Right cardiac atrium (tissue), 5 donors: ENCODE results near the gene CDH2. TPM values are rescaled to one million over a fixed set of nuclear protein-coding genes. Genes with fewer than 3 reads are reported as not detected.

Source experiments
- ATAC-seq, 2 donors: fragments of 200-7000 bp; cut with Tn5 transposase; one replicate each; pipeline versions ENCODE4 v1.8.0 to v1.9.1; 2020; ENCODE audit warnings: moderate library complexity in 2 of 2, mild to moderate bottlenecking in 1 of 2
- DNase-seq, 3 donors: peaks; one replicate each; pipeline ENCODE4 v3.0.0-alpha.2; 2020
- H3K27ac ChIP-seq: one replicate; pipeline ENCODE4 v1.5.1; 2013; ENCODE audit warnings: mild to moderate bottlenecking, low read length, control low read depth, moderate library complexity
- H3K27me3 ChIP-seq: one replicate; pipeline ENCODE4 v1.6.1; 2013; ENCODE audit not compliant: control insufficient read depth, insufficient read depth
- H3K4me1 ChIP-seq: one replicate; pipeline ENCODE4 v1.6.1; 2013; ENCODE audit warnings: low read length; ENCODE audit not compliant: control insufficient read depth, insufficient read depth
- H3K4me3 ChIP-seq: one replicate; pipeline ENCODE4 v1.5.1; 2013; ENCODE audit warnings: low read length, control low read depth
- H3K9me3 ChIP-seq: one replicate; pipeline ENCODE4 v1.6.1; 2013; ENCODE audit warnings: low read length; ENCODE audit not compliant: control insufficient read depth
- WGBS: extraction: QIAGEN DNeasy Blood & Tissue Kit; methylation state at CpG from one replicate; pipeline ENCODE4 v1.1.7; 2013; 5-methylcytosine and 5-hydroxymethylcytosine counted together
- intact Hi-C, 4 donors: fragments of 100-400 bp; cut with DNase I; formaldehyde crosslinking; loops; one replicate each; pipeline versions ENCODE4 v1.11.0 to v1.14.0; 2022 to 2023
- polyA plus RNA-seq: library from polyadenylated mRNA; stranded (reverse); fragments of 200-250 nt; gene quantifications from one replicate; pipeline ENCODE4 v1.2.3, GENCODE V29; 2013
- total RNA-seq, 4 donors: library from RNA; stranded (reverse); fragmentation: NEBNext Ultra II Directional; extraction: Animal tissue kit (Norgen Biotek cat#: 25700); gene quantifications; one replicate each; pipeline ENCODE4 v1.2.1, GENCODE V29; 2021
- donor health status: healthy with polysubstance abuse.
- donor health status: DM: no; HTN: yes; CAD: no.
- donor health status: DM: no; HTN: no; CAD: no.
- donor health status: DM: no; HTN: yes; CAD: no; lungs with severe emphysema.
- donor health status: DM: yes; HTN: yes; CAD: no.

Gene CDH2
- total and polyA plus RNA-seq, 5 donors = 75.6 to 338 (median 233) TPM

- Histone ChIP-seq H3K27ac (peak overlapping the region; percentile 48), H3K4me3 (no peak overlapping the region), H3K9me3 (no peaks in the 10 kb centered on the region), H3K4me1 (no peaks in the 10 kb centered on the region), H3K27me3 (no peaks in the 10 kb centered on the region)
- DNase-seq (no peak), ATAC-seq (peak; percentile 58 to 74)
- intact Hi-C loops = no loop called here
- 63% methylated on average over 4 of the region's 4 CpGs for whole genome bisulfite sequencing
These were observed 6.6 kb upstream of the CDH2 start for GRCh38 chr18:28183418-28184078.

- no peaks in the 10 kb centered on the region for H3K27me3 ChIP-seq
- no peak for ATAC-seq
- intact Hi-C loops = no loop called here
- H3K9me3 ChIP-seq = no peaks in the 10 kb centered on the region
- no peak overlapping the region for H3K27ac ChIP-seq
- H3K4me3 ChIP-seq = no peak overlapping the region
- DNase-seq = no peak
- WGBS = 76% methylated on average over 2 of the region's 2 CpGs
- H3K4me1 ChIP-seq = no peaks in the 10 kb centered on the region
These were observed 4.7 kb upstream of the CDH2 start for GRCh38 chr18:28181616-28182015.

- DNase-seq = no peak
- 31% methylated on average over 6 of the region's 6 CpGs for WGBS
- Histone ChIP-seq H3K27me3 (no peaks in the 10 kb centered on the region), H3K4me3 (peak overlapping the region; percentile 53), H3K27ac (no peak overlapping the region), H3K4me1 (no peaks in the 10 kb centered on the region), H3K9me3 (no peaks in the 10 kb centered on the region)
- no peak for ATAC-seq
- intact Hi-C loops = loop anchor here in 2 of 4 donors (5.0 to 10.0 kb wide), 3 partner anchors 66 to 174 kb away; no protein-coding TSS in a partner anchor
These were observed 1.8 kb upstream of the CDH2 start for GRCh38 chr18:28178720-28179119.

GRCh38 chr18:28177828-28178635, 1.1 kb upstream of the CDH2 start:
- Histone ChIP-seq H3K4me3 (peak overlapping the region; percentile 53), H3K9me3 (no peaks in the 10 kb centered on the region), H3K4me1 (no peaks in the 10 kb centered on the region), H3K27me3 (no peaks in the 10 kb centered on the region), H3K27ac (peak overlapping the region; percentile 76)
- peak; percentile 68 to 89 (median 87) for DNase-seq
- intact Hi-C loops = loop anchor here in 2 of 4 donors (5.0 to 10.0 kb wide), 3 partner anchors 66 to 173 kb away; no protein-coding TSS in a partner anchor
- peak; percentile 70 to 71 for ATAC-seq
- 1% methylated on average over 83 of the region's 83 CpGs for WGBS

- H3K27me3 ChIP-seq = no peaks in the 10 kb centered on the region
- peak overlapping the region; percentile 50 for H3K27ac ChIP-seq
- peak in 2 of 3 donors; percentile 18 to 63 for DNase-seq
- H3K9me3 ChIP-seq = no peaks in the 10 kb centered on the region
- ATAC-seq = no peak
- WGBS = 2% methylated on average over 38 of the region's 38 CpGs
- no peaks in the 10 kb centered on the region for H3K4me1 ChIP-seq
- H3K4me3 ChIP-seq = peak overlapping the region; percentile 53
- intact Hi-C loops = loop anchor here in 2 of 4 donors (5.0 to 10.0 kb wide), 3 partner anchors 64 to 172 kb away; no protein-coding TSS in a partner anchor
These were observed 307 bp downstream of the CDH2 start for GRCh38 chr18:28176698-28176947.

- Histone ChIP-seq H3K4me1 (no peaks in the 10 kb centered on the region), H3K27ac (peak overlapping the region; percentile 50), H3K9me3 (no peaks in the 10 kb centered on the region), H3K4me3 (peak overlapping the region; percentile 53), H3K27me3 (no peaks in the 10 kb centered on the region)
- DNase-seq (peak in 2 of 3 donors; percentile 34 to 47), ATAC-seq (peak; percentile 6 to 9)
- intact Hi-C loops = loop anchor here in 2 of 4 donors (5.0 to 10.0 kb wide), 3 partner anchors 64 to 171 kb away; no protein-coding TSS in a partner anchor
- WGBS = under 1% methylated on average over 44 of the region's 44 CpGs
These were observed 816 bp downstream of the CDH2 start for GRCh38 chr18:28175930-28176697.

GRCh38 chr18:28175150-28175929, 1.6 kb downstream of the CDH2 start:
- no peaks in the 10 kb centered on the region for H3K4me1 ChIP-seq
- H3K27me3 ChIP-seq = no peaks in the 10 kb centered on the region
- peak overlapping the region; percentile 71 for H3K27ac ChIP-seq
- H3K4me3 ChIP-seq = peak overlapping the region; percentile 53
- ATAC-seq (peak; percentile 73 to 74), DNase-seq (peak; percentile 50 to 81 (median 78))
- 2% methylated on average over 53 of the region's 53 CpGs for WGBS
- no peaks in the 10 kb centered on the region for H3K9me3 ChIP-seq
- intact Hi-C loops = loop anchor here in 2 of 4 donors (5.0 to 10.0 kb wide), 3 partner anchors 63 to 171 kb away; no protein-coding TSS in a partner anchor

- intact Hi-C loops = loop anchor here in 2 of 4 donors (10.0 kb wide), 2 partner anchors 160 to 170 kb away; no protein-coding TSS in a partner anchor
- Histone ChIP-seq H3K9me3 (no peaks in the 10 kb centered on the region), H3K4me1 (no peaks in the 10 kb centered on the region), H3K4me3 (peak overlapping the region; percentile 53), H3K27ac (no peak overlapping the region), H3K27me3 (no peaks in the 10 kb centered on the region)
- DNase-seq (no peak), ATAC-seq (no peak)
- 52% methylated on average over 8 of the region's 8 CpGs for WGBS
These were observed 2.6 kb downstream of the CDH2 start for GRCh38 chr18:28174181-28174905.

GRCh38 chr18:28171837-28172236, 5.1 kb downstream of the CDH2 start:
- H3K4me1 ChIP-seq = no peaks in the 10 kb centered on the region
- DNase-seq (no peak), ATAC-seq (no peak)
- no peaks in the 10 kb centered on the region for H3K9me3 ChIP-seq
- peak overlapping the region; percentile 75 for H3K27ac ChIP-seq
- peak overlapping the region; percentile 22 for H3K4me3 ChIP-seq
- H3K27me3 ChIP-seq = no peaks in the 10 kb centered on the region
- WGBS = 54% methylated on average over 3 of the region's 3 CpGs
- intact Hi-C loops = loop anchor here in 2 of 4 donors (10.0 kb wide), 2 partner anchors 157 to 167 kb away; no protein-coding TSS in a partner anchor
